Keratinocyte (primary cell): ENCODE results near the gene PLCG2.

Experiments
- CTCF ChIP-seq, 3 experiments: IDR thresholded peaks in 1 of 3; conservative IDR thresholded peaks in 1 of 3; optimal IDR thresholded peaks in 1 of 3; 2 replicates in 2 of 3; 3 replicates in 1 of 3; pipeline versions ENCODE3 to v1.5.1; 2011; ENCODE audit warnings: low read length in 3 of 3, mild to moderate bottlenecking in 3 of 3, moderate library complexity in 2 of 3, control low read depth in 1 of 3, inconsistent platforms in 1 of 3; ENCODE audit not compliant: insufficient read depth in 2 of 3; ENCODE audit errors: extremely low read depth in 1 of 3
- EZH2 ChIP-seq: IDR thresholded peaks from one replicate; pipeline ENCODE4 v1.6.1; 2012; ENCODE audit warnings: inconsistent platforms, mild to moderate bottlenecking, low read length, moderate library complexity

GRCh38 chr16:81731649-81732048 is 47.4 kb upstream of the PLCG2 start:
- TF ChIP-seq CTCF (optimal IDR thresholded peaks at IDR 0.05 in 1 of 3, IDR thresholded peaks at IDR 0.05 in 1 of 3, conservative IDR thresholded peaks at IDR 0.05 in 1 of 3; ENCODE audit: extremely low read depth in 1 of 3, insufficient read depth in 2 of 3, low read length in 3 of 3): no peak
- no peak for TF ChIP-seq EZH2
